HG03139 (cell line): Measurements from ENCODE around the gene TENT4B.
A peak's percentile ranks its signal among the peaks of the same experiment; 100 is the strongest.
"Not testable (repeated sequence)": the region's sequence is repeated elsewhere in the genome, so short reads cannot be mapped to it uniquely, and the experiment has no call there.

ENCODE experiments used
- ATAC-seq: cut with Tn5 transposase; IDR thresholded peaks from one replicate; pipeline ENCODE4 v1.9.1; 2021; ENCODE audit not compliant: unreplicated experiment

The TENT4B gene

DNA sequence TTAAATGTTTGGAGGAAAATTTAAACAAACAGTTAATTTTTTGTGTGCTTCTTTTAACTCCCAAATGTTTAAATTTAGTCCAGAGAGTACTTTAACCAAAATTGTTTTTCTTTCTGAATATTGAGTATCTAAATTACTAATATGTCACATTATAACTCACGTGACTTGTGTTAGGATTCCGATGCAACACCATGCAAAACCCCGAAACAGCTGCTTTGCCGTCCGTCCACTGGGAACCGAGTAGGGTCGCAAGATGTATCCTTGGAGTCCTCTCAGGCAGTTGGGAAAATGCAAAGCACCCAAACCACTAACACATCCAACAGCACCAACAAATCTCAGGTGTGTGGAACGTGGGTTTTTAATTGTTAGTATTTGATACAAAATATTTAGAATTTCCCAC, 74.6 kb downstream of the TENT4B start:
- no peak for ATAC-seq

DNA sequence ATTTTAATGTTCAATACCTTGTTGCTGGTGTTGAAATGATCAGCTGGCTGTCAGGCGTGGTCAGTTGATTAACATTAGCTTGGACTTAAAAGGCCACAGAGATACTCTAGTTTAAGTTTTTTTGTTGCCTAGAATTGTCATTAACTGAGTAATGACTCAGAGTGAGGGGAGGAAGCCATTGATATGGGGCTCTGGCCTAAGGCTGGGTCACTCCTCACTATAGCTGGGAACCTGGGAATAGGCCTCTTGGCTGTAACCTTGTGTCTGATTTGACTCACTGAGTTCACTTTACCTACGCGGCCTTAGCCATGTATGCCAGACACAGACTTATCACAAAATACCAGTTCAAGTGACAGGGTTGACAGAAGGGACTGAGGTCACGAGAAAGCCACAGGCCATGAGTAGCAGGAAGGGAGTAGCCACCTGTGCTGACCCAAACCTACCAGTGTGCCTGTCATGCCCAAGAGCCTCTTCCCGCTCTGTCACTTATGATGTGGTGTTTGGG, 75.3 kb downstream of the TENT4B start:
- ATAC-seq, result no peak

DNA sequence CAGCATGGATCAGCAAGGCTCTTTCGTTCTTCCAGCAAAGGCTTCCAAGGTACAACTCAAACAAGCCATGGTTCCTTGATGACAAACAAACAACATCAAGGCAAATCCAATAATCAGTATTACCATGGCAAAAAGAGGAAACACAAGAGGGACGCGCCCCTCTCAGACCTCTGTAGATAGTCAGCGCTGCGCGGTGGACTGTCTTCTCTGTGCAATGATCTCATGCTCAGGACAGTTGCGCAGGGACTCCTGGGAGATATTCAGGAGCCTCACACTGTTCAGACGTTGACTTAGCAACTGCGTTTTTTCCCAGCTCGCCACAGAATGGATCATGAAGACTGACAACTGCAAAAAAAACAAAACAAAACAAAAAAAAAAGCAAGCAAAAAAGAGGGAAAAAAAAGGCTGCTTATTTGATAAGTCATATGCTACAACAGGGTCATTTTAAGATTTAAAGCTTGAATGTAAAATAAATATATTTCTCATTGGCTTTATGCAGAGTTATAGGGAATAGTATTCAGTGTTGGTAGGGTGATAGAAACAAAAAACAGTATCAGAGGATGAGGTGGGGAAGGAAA, 76.1 kb downstream of the TENT4B start:
- ATAC-seq, result no peak

DNA sequence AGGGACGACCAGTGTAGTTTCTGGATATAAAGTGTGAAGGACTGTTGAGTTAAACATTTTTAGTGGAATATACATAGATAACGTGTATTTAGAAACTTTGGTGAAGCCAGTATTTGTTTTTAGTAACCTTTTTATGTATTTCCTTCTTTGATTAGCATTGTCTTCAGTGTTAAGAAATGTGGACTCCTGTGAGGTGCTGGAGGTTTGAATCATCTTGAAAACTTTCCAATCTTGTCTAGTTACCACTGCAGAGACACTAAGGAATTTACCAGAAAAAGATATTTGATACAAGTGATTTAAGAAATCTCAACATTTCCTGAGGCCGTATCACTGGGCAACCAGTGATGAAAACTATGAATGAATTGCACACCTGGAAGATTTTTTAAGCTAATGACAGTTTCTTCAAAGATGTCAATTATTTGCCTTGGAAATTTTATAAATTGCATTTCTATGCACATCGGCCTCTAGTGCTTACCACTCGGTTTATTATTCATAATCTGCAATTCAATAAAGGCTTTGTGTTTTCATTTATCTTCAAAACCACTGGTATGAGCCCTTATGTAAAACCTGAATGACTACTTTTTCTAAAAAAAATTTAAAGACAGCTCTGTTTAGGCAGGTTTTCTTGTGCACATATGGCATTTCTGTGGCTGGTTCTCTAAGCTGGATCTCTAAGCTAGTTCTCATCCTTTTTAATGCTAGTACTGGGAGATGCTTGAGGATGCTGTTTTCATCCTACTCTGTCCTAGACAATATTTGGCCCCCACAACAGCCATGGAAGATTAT, 81.9 kb downstream of the TENT4B start:
- no peak for ATAC-seq

DNA sequence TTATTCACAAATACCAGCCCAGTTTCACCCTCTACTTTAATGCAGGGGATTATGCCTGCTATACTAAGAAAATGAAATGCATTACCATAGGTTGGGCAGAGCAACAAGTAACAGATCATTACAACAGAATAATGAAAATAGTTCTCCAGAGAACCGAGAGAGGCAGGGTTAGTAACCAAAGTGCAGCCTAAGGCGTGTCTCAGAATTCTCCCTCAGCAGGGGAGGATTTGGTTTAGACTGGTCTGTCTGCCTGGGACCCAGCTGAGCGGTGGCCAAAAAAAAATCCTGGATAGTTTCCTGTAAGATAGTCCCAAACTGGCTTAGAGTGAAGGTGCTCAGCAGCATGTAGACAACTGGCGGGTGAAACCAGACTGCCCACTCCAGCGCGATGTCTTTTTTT, 82.5 kb downstream of the TENT4B start:
- ATAC-seq, result no peak

DNA sequence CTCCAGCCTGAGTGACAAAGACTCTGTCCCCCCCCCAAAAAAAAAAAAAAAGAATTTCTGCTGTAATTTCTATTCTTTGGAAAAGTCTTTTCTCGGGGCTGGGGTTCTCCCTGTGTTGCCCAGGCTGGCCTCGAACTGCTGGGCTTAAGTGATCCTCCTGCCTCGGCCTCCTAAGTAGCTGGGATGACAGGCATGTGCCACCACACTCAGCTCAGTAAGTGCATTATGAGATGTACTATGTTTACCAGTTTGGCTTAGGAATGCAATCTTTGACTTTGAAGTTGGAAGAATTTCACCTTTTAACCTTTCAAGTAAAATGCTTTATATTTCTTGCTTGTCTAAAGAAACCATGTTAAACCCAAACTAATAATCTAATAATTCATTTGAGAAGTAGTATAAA, 85.2 kb downstream of the TENT4B start:
- ATAC-seq, result no peak

DNA sequence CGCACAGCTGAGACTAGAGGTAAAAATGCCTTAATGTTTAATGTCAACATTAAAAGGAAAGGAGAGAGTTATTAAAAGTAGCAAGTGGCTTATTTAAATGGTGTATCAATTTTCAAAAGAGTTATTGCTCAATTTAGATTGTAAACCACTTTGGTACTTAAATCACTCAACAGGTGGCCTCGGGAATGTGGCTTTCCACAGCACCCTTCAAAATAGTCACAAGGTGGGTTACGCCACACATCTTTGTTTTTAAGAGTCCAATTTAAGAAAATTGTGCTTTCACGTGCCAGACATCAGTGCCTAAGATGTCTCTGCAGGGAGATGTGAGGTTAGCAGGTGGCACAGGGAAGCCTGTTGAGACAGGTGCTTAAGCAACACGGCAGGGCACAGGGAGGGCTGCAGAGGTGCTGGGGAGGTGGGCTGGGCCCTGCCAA, 85.8 kb downstream of the TENT4B start:
- no peak for ATAC-seq

DNA sequence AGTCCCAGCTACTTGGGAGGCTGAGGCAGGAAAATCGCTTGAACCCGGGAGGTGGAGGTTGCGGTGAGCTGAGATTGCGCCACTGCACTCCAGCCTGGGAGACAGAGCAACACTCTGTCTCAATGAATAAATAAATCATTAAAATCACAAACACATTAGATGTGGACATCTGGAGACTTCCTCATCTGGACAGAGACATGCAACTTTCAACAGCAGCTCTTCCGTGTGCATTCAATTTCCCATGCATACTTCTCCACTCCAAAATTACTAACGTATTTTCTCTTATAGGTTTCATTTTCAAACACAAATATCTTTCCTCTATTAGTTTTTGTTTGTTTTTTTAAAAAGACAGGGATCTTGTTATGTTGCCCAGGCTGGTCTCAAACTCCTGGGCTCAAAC, 89.9 kb downstream of the TENT4B start:
- ATAC-seq, result not testable (repeated sequence)

DNA sequence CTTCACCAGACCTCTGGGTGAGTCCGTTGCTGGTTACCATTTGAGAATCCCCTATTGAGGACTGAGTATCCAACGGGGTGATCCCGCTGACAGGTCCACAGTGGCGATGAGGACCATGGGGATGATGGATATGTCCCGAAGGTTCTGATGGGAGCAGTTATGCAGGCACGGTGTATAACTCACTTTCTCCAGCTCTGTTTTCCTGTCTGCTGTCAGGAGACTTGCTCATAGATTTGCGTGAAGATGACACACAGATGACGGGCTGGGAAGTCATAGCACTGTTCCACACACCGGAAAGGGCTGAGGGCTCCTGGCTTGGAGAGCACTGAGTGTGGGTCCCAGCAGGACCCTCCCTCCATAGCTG, 91.0 kb downstream of the TENT4B start:
- no peak for ATAC-seq

DNA sequence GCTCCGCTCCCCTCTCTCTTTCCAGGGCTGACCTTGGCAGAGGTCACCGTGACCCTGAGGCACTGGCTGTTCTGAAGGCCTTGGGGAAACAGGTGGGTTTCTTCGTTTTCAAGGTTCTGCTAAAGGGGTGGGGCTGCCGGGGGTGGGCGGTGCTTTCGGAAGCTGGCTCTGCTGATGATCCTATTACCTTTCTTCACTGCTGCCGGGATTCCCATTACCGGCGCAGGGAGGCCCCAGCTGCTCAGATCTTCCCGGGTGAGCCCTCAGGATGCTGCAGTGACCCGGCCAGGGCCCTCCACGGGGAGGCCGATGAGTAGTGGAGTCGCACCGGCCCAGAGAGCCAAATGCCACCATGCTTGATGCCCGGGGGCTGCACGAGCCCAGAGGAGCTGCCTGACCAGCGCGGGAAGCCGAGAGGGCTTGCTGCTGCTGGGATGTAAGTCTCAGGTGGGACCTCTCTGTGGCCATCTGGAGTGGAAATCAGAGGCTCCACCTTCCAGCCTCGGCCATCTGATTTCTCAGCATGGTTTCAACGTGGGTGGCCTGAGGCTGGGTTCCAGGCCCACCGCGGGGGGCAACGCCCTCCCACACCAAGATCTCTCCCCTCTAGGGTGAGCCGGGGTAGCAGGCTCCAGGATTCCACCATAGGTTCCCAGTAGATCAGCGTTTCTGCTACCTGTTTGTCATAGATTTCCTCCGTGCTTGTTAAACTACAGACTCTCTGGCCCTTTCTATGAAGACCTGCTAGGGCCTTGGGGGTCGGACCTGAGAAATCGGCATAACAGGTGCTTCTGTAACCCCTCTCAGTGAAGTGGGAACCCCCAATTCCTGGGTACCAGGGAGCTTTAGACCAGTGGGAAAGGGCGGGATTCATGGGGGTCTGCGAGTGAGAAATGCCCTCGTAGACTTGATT, 91.7 kb downstream of the TENT4B start:
- no peak for ATAC-seq

DNA sequence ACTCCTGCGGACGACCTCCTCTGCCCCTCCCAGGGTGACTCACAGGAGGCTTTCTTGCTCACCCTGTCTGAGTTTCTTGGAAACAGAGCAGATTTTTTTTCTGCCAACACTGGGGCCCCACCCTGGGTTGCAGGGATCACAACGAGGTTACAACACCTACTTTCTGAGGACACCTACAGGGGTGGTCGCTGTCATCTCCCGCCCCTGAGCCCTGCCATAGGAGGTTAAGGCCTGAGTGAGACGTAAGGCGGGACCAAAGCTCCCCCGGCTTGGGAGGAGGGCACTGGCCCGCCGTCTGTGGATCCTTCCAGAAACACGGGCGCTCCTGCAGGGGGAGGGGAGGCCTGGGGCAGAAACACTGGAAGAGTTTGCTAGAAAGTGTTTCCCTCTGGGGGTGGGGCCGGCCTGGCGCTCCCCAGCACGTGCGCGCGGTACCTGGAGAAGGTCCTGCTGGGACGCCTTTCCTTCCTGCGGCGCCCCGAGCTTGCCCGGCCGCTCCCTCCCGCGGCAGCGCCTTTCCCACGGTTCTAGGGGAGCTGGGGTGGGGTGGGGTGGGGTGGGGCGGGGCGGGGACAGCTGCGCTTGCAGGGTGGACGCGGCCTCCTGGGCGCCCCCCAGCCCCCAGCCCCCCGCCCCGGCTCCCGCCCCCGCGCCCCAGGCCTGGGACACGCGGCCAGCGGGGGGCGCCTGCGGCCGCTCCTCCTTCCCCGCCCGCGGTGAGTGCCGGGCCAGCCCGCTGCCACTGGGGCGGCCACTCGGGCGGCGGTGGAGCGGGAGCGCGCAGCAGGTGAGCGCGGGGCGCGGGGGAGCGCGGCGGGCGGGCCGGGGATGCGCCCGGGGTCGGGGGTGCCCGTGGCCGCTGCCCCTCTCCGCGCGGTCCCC, 92.6 kb downstream of the TENT4B start:
- peak; percentile 63 for ATAC-seq

DNA sequence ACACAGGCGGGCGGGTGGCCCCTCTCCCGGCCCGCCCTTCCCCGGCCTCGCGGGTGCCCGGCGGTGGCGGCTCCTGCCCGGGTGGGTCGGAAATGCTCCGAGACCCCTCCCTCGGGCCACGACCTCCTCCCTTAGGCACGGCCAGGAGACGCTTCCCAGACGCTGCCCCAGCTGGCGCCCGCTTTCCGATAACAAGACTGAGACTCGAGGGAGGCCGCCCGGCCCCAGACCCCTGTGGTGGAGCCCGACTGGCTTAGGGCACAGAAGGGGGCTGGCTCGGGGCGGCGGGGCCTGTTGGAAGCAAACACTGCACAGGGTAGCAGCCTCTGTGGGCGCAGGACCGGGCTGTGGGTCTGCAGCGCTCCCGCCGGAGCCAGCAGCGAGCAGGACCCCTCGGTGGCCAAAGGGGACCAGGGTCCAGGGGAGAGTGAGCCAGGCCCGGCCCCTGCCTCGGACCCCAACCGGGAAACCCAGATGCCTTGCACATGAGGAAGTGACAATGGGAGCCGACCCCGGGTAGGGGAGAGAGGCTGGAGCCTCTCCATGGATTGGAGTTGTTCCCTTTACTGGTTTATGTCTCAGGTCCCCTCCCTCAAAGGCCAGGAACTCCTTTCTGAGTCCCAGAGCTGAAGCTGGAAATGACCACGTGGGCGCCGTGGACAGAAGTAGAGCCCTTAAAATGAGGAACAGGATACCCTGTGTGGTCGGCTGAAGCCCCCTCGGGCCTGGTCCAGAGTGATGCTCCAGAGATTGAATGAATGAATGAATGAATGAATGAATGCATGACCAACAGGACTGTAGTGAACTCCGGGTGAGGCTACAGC, 93.4 kb downstream of the TENT4B start:
- peak; percentile 26 for ATAC-seq

DNA sequence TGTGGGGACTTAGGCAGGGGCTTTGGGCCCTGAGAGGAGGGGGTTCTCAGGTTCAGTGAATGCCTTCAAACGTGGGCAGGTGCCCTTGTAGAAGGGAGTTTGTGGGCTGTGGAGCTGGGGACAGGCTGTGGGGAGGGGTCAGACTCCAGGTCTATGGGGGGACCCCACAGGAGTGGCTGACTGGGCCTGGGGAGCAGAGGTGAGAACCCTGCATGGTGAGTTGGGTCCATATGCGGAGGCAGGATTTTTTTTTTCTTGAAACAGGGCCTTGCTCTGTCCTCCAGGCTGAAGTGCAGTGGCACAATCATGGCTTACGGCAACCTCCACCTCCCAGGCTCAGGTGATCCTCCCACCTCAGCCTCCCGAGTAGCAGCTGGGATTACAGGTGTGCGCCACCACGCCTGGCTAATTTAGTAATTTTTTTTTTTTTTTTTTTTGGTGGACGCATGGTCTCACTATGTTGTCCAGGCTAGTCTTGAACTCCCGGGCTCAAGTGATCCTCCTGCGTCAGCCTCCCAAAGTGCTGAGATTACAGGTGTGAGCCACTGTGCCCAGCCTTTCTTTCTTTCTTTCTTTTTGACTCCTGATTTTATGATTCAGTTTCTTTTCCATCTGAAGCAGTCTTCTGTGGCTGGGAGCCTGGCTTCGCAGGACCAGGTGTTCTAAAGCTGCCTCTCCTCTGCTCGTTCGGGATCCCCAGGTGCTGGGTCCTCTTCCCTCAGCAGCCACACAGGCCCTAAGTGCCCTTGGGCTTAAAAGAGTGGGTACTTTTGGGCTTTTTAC, 94.2 kb downstream of the TENT4B start:
- ATAC-seq, result no peak

DNA sequence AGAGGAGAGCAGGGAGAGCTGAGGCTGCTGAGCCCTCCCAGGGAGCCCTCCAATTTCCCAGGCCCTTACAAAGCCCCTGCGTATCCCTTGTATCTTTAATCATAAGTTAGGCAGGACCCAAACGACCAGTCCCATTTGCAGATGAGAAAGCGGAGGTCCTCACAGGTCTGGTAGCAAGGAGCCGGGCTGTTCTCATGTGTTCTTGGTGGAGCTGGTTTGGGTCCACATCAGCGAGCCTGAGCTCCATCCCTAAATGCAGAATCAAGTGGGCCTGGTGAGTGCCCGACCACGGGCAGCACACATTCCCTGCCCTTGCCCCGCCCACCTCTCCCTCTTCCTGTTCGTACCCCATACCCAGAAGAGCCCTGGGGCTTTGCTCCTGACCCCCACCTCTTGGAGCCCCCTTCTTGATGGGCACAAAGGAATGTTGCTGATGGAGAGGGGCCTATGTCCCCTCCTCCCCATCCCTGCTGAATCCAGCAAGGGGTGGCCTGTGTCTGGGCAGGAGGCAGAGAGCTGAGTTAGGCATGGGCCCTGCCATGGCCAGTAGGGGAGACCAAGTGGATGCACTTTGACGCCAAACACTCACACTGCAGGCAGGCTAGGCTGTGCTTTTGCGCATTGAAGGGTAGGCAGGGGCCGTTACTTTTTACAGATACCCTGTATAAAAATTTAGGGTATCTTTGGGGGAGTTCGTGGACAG, 95.0 kb downstream of the TENT4B start:
- no peak for ATAC-seq

DNA sequence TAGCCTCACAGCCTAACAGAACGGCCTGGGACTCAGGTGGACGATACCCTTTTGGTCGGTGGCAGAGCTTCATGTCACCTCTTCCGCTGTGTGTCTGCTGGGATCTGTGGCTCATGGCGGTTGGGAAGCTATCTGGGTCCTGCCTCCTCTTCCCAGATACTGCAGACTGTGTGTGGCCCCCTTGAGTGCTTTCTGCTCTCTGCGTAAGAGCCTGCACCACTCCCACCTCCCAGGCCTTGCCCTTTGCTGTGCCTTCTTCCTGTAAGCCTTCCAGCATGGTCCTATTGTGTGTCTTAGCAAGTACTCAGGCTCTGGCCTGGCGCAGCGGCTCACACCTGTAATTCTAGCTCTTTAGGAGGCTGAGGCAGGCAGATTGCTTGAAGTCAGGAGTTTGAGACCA, 95.7 kb downstream of the TENT4B start:
- no peak for ATAC-seq

DNA sequence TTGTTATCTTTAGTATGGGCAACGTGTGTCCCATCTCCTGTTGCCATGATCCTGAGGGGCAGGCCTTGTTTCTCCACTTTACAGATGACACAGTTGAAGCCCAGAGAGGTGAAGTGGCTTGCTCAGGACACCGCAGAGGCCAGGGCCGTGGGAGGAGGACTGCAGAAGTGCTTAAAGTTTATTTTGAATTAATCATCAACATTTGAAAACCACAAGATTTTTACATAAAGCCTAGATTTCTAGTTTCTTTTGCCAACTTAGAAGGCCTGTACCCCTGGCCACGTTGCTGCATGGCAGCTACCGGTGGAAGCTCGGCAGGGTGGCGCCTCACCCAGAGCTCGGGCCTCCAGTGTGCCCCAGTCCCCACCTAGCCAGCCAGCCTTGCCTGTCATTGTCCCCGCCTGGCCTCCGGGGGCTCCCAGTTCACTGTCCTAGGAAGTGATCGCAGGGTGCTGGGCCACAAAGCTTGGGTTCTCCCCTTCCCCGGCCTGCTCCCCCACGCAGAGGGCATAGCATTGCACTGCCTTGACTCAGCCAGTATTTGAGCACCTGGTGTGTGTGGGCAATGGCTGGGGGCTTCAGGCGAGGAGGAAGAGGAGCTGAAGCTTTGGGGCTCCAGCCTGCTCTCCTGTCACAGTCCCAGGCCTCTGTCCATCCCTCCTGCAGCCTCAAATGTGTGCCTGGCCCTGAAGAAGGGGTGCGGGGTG, 98.4 kb downstream of the TENT4B start:
- ATAC-seq, result no peak

DNA sequence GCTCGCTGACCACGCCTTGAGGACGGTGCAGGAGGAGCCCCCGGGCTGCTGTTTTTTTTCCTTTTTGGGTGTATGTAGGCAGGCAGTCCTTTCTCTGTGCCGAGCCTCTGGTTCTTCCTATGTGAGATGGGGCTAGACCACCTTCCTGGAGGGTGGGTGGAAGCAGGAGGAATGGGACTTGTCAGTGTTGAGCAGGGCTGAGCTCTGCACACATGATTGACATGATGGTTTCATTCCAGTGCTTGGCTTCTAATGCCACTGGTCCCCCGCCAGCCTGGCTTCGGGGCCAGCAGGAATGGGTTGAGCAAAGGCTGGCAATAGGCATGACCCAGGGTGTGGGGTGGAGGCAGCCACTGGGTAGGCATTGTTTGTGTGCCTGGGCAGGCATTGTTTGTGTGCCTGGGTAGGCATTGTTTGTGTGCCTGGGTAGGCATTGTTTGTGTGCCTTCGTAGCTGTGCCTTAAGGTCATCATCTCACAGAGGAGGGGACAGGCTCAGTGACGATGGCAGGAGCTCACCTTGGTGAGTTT, 99.0 kb downstream of the TENT4B start:
- no peak for ATAC-seq
